CD14-positive monocyte (primary cell): ENCODE results near the gene FABP2. TPM values are rescaled to one million over a fixed set of nuclear protein-coding genes. Genes with fewer than 3 reads are reported as not detected.

Source experiments
- DNase-seq, 3 donors: peaks; one replicate each; pipeline ENCODE4 v3.0.0-alpha.2; 2011 to 2022
- H2AFZ ChIP-seq: 2 replicates; pipeline ENCODE4 v1.6.0; 2012; ENCODE audit warnings: mild to moderate bottlenecking, low read depth, low read length, inconsistent platforms; ENCODE audit not compliant: insufficient read depth, poor library complexity, severe bottlenecking
- H3K27ac ChIP-seq, 2 donors: 1 replicate in 1 of 2; 2 replicates in 1 of 2; pipeline ENCODE4 v1.5.1; 2012 to 2013; ENCODE audit warnings: low read length in 2 of 2, control low read depth in 1 of 2, inconsistent platforms in 1 of 2, low read depth in 1 of 2, mild to moderate bottlenecking in 1 of 2
- H3K27me3 ChIP-seq, 2 donors: one replicate each; pipeline versions ENCODE4 v1.6.0 to v1.6.1; 2011 to 2013; ENCODE audit warnings: low read length in 2 of 2; ENCODE audit not compliant: control insufficient read depth in 2 of 2, insufficient read depth in 2 of 2
- H3K36me3 ChIP-seq, 2 donors: replicated peaks in 1 of 2; 1 replicate in 1 of 2; 2 replicates in 1 of 2; pipeline versions ENCODE4 v1.5.1 to v1.6.1; 2012 to 2013; ENCODE audit warnings: low read length in 2 of 2, control low read depth in 1 of 2, inconsistent platforms in 1 of 2, mild to moderate bottlenecking in 1 of 2; ENCODE audit not compliant: insufficient read depth in 2 of 2, control insufficient read depth in 1 of 2
- H3K4me1 ChIP-seq, 2 donors: 1 replicate in 1 of 2; 2 replicates in 1 of 2; pipeline versions ENCODE4 v1.5.1 to v1.6.1; 2012 to 2013; ENCODE audit warnings: low read length in 2 of 2, control low read depth in 1 of 2, inconsistent platforms in 1 of 2, mild to moderate bottlenecking in 1 of 2, moderate library complexity in 1 of 2; ENCODE audit not compliant: insufficient read depth in 2 of 2, control insufficient read depth in 1 of 2
- H3K4me2 ChIP-seq: replicated peaks from 2 replicates; pipeline ENCODE3; 2012; ENCODE audit warnings: low read length, moderate library complexity, mild to moderate bottlenecking; ENCODE audit not compliant: poor library complexity, severe bottlenecking; ENCODE audit errors: extremely low read depth
- H3K4me3 ChIP-seq, 3 experiments: fragments of 200-600 bp in 1 of 3; sonication (generic) in 1 of 3; replicated peaks in 1 of 3; 1 replicate in 2 of 3; 2 replicates in 1 of 3; pipeline ENCODE4 v1.5.1; 2011 to 2013; ENCODE audit warnings: low read length in 3 of 3, mild to moderate bottlenecking in 3 of 3, control low read depth in 2 of 3, low read depth in 2 of 3, inconsistent platforms in 1 of 3, moderate library complexity in 1 of 3
- H3K79me2 ChIP-seq: 2 replicates; pipeline ENCODE4 v1.6.0; 2012; ENCODE audit warnings: mild to moderate bottlenecking, control low read depth, inconsistent platforms, low read length, moderate library complexity; ENCODE audit not compliant: insufficient read depth
- H3K9ac ChIP-seq: 2 replicates; pipeline ENCODE4 v1.6.0; 2017; ENCODE audit warnings: low read length, mild to moderate bottlenecking; ENCODE audit not compliant: insufficient read depth, poor library complexity, severe bottlenecking
- H3K9me3 ChIP-seq, 2 donors: replicated peaks in 1 of 2; 1 replicate in 1 of 2; 2 replicates in 1 of 2; pipeline versions ENCODE4 v1.5.1 to v1.6.1; 2012 to 2013; ENCODE audit warnings: low read length in 2 of 2, control low read depth in 1 of 2; ENCODE audit not compliant: control insufficient read depth in 1 of 2, insufficient read depth in 1 of 2
- H4K20me1 ChIP-seq: 2 replicates; pipeline ENCODE4 v1.6.0; 2012; ENCODE audit warnings: mild to moderate bottlenecking, low read length, control low read depth, moderate library complexity; ENCODE audit not compliant: insufficient read depth
- H3K27ac Mint-ChIP-seq, 7 donors: one replicate each; pipeline ENCODE4 v1.8.0; 2020; ENCODE audit warnings: mild to moderate bottlenecking in 7 of 7, mixed read lengths in 7 of 7, moderate library complexity in 6 of 7, inconsistent platforms in 2 of 7
- H3K27me3 Mint-ChIP-seq, 3 donors: one replicate each; pipeline ENCODE4 v1.8.0; 2021 to 2022; ENCODE audit warnings: low read depth in 3 of 3, mild to moderate bottlenecking in 3 of 3, mixed read lengths in 3 of 3, moderate library complexity in 3 of 3, inconsistent platforms in 1 of 3
- H3K36me3 Mint-ChIP-seq, 2 donors: one replicate each; pipeline ENCODE4 v1.8.0; 2020; ENCODE audit warnings: mixed read lengths in 2 of 2, inconsistent platforms in 1 of 2, mild to moderate bottlenecking in 1 of 2
- H3K4me1 Mint-ChIP-seq: one replicate; pipeline ENCODE4 v1.8.0; 2020; ENCODE audit warnings: mild to moderate bottlenecking, mixed read lengths
- H3K4me3 Mint-ChIP-seq, 2 donors: one replicate each; pipeline ENCODE4 v1.8.0; 2020; ENCODE audit warnings: mild to moderate bottlenecking in 2 of 2, mixed read lengths in 2 of 2, moderate library complexity in 1 of 2
- H3K9me3 Mint-ChIP-seq, 7 donors: one replicate each; pipeline ENCODE4 v1.8.0; 2020 to 2022; ENCODE audit warnings: mixed read lengths in 7 of 7, mild to moderate bottlenecking in 6 of 7, moderate library complexity in 6 of 7, inconsistent platforms in 2 of 7
- WGBS: methylation state at CpG from one replicate; pipeline ENCODE4 v1.1.5; 2013; ENCODE audit warnings: missing lambda C conversion rate; ENCODE audit not compliant: insufficient coverage; 5-methylcytosine and 5-hydroxymethylcytosine counted together
- intact Hi-C, 2 donors: fragments of 100-400 bp; cut with micrococcal nuclease; formaldehyde crosslinking; loops; one replicate each; pipeline versions ENCODE4 v1.15.0 to v1.15.1; 2023
- polyA plus RNA-seq, 3 donors: library from polyadenylated mRNA; depleted of rRNA in 1 of 3; unstranded in 2 of 3; stranded (reverse) in 1 of 3; fragments of 300-500 nt in 2 of 3; fragments of >200 nt in 1 of 3; fragmentation: Illumina TruSeq in 2 of 3; gene quantifications; 1 replicate in 2 of 3; 2 replicates in 1 of 3; pipeline ENCODE4 v1.2.3, GENCODE V29; 2012 to 2021
- TF ChIP-seq, protein P1 (sequence below): fragments of 200-600 bp; IDR thresholded peaks from one replicate; pipeline ENCODE4 v1.8.0; 2022; ENCODE audit warnings: antibody characterized with exemption, mild to moderate bottlenecking

Gene FABP2
- polyA plus RNA-seq, 3 donors: not detected

DNA sequence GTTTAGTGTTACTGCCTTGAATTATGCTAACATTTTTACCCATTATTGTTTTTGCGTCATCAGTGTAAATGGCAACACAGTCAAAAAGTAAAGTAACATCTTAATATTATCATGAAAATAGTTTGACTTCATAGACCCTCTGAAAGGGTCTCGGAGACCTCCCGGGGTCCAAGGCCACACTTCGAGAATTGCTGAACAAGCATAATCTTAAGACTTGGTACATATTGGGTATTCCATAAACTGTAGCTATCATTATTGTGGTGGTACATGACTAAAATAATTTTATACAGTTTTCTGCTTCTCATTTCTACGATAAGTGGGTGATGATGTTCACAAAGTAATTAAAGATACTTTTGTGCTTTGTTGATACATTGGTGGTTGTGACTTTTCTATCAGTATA, 32.6 kb downstream of the FABP2 start:
- H3K27ac Mint-ChIP-seq: no peak overlapping the region
- H3K27me3 Mint-ChIP-seq: no peaks in the 10 kb centered on the region
- no peak overlapping the region for H3K9ac ChIP-seq
- no CpG with 5 or more reads among the region's 5 CpGs for WGBS
- no peaks in the 10 kb centered on the region for H3K9me3 Mint-ChIP-seq
- H3K4me2 ChIP-seq: no peak overlapping the region
- no peak overlapping the region for H3K27ac ChIP-seq
- no peak overlapping the region for H3K4me3 ChIP-seq
- no peaks in the 10 kb centered on the region for H3K27me3 ChIP-seq
- H3K4me1 ChIP-seq: no peaks in the 10 kb centered on the region
- peaks cover 6% of the 10 kb centered on the region for H3K4me1 Mint-ChIP-seq
- no peak for DNase-seq
- no peaks in the 10 kb centered on the region for H3K36me3 Mint-ChIP-seq
- no peak overlapping the region for H2AFZ ChIP-seq
- no peaks in the 10 kb centered on the region for H3K79me2 ChIP-seq
- H4K20me1 ChIP-seq: no peaks in the 10 kb centered on the region
- no peaks in the 10 kb centered on the region for H3K9me3 ChIP-seq
- intact Hi-C loops: loop anchor here (5.0 kb wide), 2 partner anchors 247 to 307 kb away; no protein-coding TSS in a partner anchor
- no peaks in the 10 kb centered on the region for H3K36me3 ChIP-seq
- H3K4me3 Mint-ChIP-seq: no peak overlapping the region
- TF ChIP-seq, protein P1, sequence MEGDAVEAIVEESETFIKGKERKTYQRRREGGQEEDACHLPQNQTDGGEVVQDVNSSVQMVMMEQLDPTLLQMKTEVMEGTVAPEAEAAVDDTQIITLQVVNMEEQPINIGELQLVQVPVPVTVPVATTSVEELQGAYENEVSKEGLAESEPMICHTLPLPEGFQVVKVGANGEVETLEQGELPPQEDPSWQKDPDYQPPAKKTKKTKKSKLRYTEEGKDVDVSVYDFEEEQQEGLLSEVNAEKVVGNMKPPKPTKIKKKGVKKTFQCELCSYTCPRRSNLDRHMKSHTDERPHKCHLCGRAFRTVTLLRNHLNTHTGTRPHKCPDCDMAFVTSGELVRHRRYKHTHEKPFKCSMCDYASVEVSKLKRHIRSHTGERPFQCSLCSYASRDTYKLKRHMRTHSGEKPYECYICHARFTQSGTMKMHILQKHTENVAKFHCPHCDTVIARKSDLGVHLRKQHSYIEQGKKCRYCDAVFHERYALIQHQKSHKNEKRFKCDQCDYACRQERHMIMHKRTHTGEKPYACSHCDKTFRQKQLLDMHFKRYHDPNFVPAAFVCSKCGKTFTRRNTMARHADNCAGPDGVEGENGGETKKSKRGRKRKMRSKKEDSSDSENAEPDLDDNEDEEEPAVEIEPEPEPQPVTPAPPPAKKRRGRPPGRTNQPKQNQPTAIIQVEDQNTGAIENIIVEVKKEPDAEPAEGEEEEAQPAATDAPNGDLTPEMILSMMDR: no peak

DNA sequence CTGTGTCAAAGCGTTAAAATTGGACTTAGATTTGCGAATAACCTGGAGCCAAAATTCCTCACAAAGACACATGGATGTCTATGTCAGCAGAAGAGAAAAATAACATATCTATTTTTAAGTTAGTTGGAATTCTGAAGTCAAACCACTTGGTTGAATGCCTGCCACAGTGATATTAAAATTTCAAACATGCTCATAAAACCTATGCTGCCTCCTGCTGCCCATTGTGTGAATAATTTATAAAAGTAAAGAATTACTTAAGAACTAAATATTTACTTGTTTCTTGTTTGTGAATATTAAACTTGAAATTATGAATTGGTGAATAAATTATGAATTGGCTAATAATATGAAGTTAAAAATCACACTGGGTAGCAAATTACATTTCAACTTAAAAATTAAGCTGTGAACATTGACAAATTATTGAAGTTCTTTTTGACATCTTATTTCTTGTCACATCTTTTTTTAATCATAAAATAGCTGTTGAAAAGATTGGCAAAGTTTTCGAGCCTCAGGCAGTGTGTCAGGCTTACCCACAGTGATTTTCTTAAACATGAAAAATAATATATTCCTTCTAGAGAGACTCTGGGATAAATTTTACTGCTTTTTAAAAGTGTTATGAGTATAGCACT, 35.4 kb downstream of the FABP2 start:
- H3K27me3 Mint-ChIP-seq: peaks cover 0 to 1% (median 0%) of the 10 kb centered on the region in 3 donors
- no peak overlapping the region for H3K27ac ChIP-seq
- no peaks in the 10 kb centered on the region for H4K20me1 ChIP-seq
- no peaks in the 10 kb centered on the region for H3K9me3 Mint-ChIP-seq
- no peaks in the 10 kb centered on the region for H3K36me3 ChIP-seq
- no peak overlapping the region for H3K27ac Mint-ChIP-seq
- H3K9ac ChIP-seq: no peak overlapping the region
- H3K4me2 ChIP-seq: no peak overlapping the region
- no peaks in the 10 kb centered on the region for H3K79me2 ChIP-seq
- H3K4me3 Mint-ChIP-seq: no peak overlapping the region
- intact Hi-C loops: loop anchor here (5.0 kb wide), 2 partner anchors 244 to 304 kb away; no protein-coding TSS in a partner anchor
- TF ChIP-seq, protein P1: peak; percentile 90
- no peaks in the 10 kb centered on the region for H3K4me1 ChIP-seq
- no peaks in the 10 kb centered on the region for H3K27me3 ChIP-seq
- DNase-seq: peak; percentile 35 to 55 (median 52)
- no peak overlapping the region for H2AFZ ChIP-seq
- peaks cover 10% of the 10 kb centered on the region for H3K4me1 Mint-ChIP-seq
- WGBS: no CpG with 5 or more reads among the region's 3 CpGs
- no peaks in the 10 kb centered on the region for H3K9me3 ChIP-seq
- no peaks in the 10 kb centered on the region for H3K36me3 Mint-ChIP-seq
- H3K4me3 ChIP-seq: no peak overlapping the region
